GM12874 (cell line): ENCODE measurements around the gene KLHL14.

Experiments used
- TF ChIP-seq, protein P1 (sequence below): IDR thresholded peaks from 2 replicates; pipeline ENCODE4 v1.5.1; 2011; ENCODE audit warnings: low read depth, mild to moderate bottlenecking, control low read depth, low read length, moderate library complexity; ENCODE audit not compliant: insufficient read depth

KLHL14 gene

DNA sequence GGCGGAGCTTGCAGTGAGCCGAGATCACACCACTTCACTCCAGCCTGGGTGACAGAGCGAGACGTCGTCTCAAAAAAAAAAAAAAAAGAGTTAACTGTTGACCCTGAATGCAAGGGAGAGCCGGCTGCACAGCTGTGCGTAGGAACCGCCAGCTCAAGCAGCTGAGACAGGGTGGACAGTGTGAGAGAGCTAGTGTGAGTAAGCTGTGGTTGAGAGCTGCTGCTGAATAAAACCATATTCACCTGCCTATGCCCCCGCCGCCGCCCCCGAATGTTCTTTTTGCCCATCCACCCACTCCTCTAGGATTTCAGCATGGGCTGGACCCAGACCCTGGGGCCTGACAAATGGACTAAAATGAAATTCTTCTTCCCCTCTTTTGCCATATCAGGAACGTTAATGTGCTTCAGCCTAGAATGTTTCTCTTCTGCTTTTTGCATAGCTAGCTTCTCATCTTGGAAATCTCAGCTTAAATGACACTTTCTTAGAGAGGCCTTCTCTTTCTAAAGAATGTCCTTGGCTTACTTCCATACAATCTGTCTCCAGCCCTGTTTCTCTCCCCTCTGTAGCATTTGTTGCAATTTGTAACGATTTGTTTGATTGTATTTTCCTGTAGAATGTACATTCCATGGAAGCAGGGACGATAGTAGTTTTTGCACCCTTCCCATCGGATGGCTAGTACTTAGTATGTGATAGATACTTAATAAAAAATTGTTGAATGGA is 142.7 kb downstream of the KLHL14 start:
- TF ChIP-seq, protein P1, sequence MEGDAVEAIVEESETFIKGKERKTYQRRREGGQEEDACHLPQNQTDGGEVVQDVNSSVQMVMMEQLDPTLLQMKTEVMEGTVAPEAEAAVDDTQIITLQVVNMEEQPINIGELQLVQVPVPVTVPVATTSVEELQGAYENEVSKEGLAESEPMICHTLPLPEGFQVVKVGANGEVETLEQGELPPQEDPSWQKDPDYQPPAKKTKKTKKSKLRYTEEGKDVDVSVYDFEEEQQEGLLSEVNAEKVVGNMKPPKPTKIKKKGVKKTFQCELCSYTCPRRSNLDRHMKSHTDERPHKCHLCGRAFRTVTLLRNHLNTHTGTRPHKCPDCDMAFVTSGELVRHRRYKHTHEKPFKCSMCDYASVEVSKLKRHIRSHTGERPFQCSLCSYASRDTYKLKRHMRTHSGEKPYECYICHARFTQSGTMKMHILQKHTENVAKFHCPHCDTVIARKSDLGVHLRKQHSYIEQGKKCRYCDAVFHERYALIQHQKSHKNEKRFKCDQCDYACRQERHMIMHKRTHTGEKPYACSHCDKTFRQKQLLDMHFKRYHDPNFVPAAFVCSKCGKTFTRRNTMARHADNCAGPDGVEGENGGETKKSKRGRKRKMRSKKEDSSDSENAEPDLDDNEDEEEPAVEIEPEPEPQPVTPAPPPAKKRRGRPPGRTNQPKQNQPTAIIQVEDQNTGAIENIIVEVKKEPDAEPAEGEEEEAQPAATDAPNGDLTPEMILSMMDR, result no peak

DNA sequence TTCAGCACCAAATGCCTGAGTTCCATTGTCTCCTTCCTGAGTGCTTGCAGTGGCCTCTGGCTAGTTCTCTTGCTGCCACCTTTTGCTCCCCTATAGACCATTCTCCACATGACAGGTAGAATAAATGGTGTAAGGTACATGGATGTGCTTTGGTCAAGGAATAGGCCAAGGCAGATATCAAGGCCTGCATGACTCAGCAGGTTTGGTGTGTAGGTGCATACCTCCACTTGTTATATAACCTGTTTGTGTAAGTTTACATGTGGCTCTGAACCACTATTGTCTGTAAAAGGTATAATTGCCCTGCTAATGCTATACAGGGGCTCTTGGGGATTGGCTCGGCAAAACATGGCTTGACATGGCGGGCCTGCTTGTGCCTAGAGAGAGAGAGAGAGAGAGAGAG is 143.5 kb downstream of the KLHL14 start:
- TF ChIP-seq, protein P1, result no peak

DNA sequence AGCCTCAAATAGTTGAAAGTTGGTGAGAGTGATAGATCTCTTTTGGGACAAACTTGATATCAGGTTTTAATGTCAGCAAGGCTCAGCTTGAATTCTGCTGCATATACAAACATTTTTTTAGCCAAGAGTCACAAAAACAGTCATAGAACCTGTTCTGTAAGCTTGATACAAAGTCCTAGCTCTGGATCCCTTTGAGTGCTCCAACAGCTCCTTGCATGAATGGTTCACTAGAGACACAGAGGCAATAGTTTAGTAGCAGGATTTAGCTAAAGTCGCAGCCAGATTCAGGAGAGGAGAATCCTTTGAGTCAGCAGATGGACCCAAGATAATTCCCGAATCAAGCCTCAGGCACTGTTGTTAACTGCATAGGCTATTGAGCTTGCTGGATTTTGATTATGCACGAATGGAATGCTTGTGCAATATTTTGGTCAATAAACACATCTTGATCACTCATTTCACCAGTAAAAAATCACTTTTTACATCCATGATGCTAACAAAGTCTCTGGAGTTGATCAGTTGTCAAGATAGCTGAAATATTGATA is 148.6 kb downstream of the KLHL14 start:
- TF ChIP-seq, protein P1, result no peak

DNA sequence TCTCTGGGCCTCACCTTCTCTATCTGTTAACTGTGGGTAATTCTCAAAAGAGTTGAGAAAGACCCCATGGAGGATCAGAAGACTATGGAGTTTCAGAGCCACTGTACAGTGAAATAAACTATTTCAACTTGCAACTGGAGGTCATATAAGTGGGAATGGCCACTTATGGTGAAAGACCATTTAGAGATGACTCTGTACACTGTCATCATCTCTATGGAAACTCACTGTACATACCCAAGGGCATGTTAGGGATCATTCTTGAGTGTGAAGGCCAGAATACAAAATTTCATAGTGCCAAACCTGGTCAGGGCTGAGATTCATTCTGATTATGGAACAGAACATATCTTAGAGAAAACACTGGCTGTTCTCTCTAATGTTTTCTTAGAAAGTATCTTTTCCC is 149.3 kb downstream of the KLHL14 start:
- TF ChIP-seq, protein P1, result no peak
